ENCODE data around the gene RGS2.

RGS2 gene

DNA sequence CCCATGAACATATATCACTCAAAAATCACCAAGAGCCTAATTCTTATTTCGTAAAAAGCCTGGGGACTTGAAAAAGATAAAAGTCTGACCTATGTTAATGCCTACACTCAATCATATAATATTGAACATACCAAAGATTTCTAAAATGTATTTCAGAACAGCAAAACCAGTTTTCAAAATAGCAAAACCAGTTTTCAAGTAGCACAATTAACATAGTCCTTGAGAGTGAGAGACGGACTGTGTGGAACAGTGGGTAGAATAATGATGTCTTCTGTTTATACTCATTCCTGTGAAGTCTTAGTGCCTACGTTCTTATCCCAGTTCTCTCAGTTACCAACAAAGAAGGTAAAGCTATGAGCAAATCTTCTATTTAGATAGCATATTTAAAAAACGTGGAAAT is 22.3 kb upstream of the RGS2 start:
- TF ChIP-seq EZH2 (optimal IDR thresholded peaks at IDR 0.05; ENCODE audit: low read depth, low read length) (no peak), EZH2phosphoT487 (IDR thresholded peaks at IDR 0.05; ENCODE audit: low read length) (no peak)
- TF ChIP-seq, protein P1, sequence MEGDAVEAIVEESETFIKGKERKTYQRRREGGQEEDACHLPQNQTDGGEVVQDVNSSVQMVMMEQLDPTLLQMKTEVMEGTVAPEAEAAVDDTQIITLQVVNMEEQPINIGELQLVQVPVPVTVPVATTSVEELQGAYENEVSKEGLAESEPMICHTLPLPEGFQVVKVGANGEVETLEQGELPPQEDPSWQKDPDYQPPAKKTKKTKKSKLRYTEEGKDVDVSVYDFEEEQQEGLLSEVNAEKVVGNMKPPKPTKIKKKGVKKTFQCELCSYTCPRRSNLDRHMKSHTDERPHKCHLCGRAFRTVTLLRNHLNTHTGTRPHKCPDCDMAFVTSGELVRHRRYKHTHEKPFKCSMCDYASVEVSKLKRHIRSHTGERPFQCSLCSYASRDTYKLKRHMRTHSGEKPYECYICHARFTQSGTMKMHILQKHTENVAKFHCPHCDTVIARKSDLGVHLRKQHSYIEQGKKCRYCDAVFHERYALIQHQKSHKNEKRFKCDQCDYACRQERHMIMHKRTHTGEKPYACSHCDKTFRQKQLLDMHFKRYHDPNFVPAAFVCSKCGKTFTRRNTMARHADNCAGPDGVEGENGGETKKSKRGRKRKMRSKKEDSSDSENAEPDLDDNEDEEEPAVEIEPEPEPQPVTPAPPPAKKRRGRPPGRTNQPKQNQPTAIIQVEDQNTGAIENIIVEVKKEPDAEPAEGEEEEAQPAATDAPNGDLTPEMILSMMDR (IDR thresholded peaks at IDR 0.05; ENCODE audit: low read length) = no peak
- Histone ChIP-seq H3K4me3 (ENCODE audit: low read length) (no peak overlapping the region), H3F3A (ENCODE audit: insufficient read depth, low read length) (no peaks in the 10 kb centered on the region), H3K79me2 (ENCODE audit: low read length) (no peaks in the 10 kb centered on the region), H3K9ac (ENCODE audit: low read length) (no peak overlapping the region), H3K4me2 (ENCODE audit: low read depth, low read length) (no peak overlapping the region), H3K9me2 (replicated peaks; ENCODE audit: insufficient read depth, low read length) (no peaks in the 10 kb centered on the region), H3K27me3 (replicated peaks; ENCODE audit: insufficient read depth, low read length) (no peaks in the 10 kb centered on the region), H4K20me1 (ENCODE audit: insufficient read depth, low read length) (no peaks in the 10 kb centered on the region), H3K27ac (ENCODE audit: low read length) (no peak overlapping the region), H3K9me3 (replicated peaks; ENCODE audit: insufficient read depth, low read length) (no peaks in the 10 kb centered on the region), H2AFZ (ENCODE audit: low read length) (no peak overlapping the region), H3K4me1 (ENCODE audit: low read length) (no peaks in the 10 kb centered on the region), H3K36me3 (replicated peaks; ENCODE audit: insufficient read depth, low read length) (no peaks in the 10 kb centered on the region)
- DNase-seq = no peak

DNA sequence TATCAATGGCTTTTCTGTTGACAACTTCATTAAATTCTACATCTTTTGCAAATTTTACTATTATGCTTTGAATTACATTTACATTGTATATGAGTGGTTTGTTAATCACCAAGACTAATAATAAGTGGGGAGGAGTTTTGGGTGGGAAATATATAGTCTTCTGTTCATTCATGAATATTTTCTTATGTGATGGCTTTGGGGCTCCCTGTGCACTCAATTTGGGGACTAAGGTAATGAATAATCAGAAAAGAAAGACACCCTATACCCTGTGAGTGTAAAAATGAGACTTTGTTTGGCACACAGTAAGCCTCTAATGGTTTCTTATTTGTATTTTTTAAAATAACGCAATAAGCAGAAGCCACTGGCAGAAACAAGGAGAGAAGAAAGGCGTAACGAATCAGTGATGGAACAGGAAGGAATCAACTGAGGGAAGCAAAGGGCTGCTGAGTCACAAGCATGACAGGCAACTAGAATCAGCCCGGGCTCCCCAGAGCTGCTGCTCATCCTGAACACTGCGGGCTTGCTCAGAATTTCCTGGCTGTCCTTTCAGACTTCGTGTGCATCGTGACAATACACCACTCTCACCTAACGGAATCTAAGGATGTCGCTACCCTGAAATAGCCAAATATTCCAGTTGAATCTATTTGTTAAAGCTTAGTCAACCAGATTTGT is 20.8 kb upstream of the RGS2 start:
- H3K9me3 ChIP-seq (replicated peaks; ENCODE audit: insufficient read depth, low read length) = no peaks in the 10 kb centered on the region
- no peak for TF ChIP-seq EZH2phosphoT487 (IDR thresholded peaks at IDR 0.05; ENCODE audit: low read length)
- H3K79me2 ChIP-seq (ENCODE audit: low read length) = no peaks in the 10 kb centered on the region
- DNase-seq = no peak
- no peaks in the 10 kb centered on the region for H3F3A ChIP-seq (ENCODE audit: insufficient read depth, low read length)
- no peaks in the 10 kb centered on the region for H3K9me2 ChIP-seq (replicated peaks; ENCODE audit: insufficient read depth, low read length)
- H3K27me3 ChIP-seq (replicated peaks; ENCODE audit: insufficient read depth, low read length) = no peaks in the 10 kb centered on the region
- no peaks in the 10 kb centered on the region for H3K4me1 ChIP-seq (ENCODE audit: low read length)
- H3K36me3 ChIP-seq (replicated peaks; ENCODE audit: insufficient read depth, low read length) = no peaks in the 10 kb centered on the region
- H3K4me3 ChIP-seq (ENCODE audit: low read length) = no peak overlapping the region
- no peak overlapping the region for H3K27ac ChIP-seq (ENCODE audit: low read length)
- no peak overlapping the region for H3K9ac ChIP-seq (ENCODE audit: low read length)
- H2AFZ ChIP-seq (ENCODE audit: low read length) = no peak overlapping the region
- no peaks in the 10 kb centered on the region for H4K20me1 ChIP-seq (ENCODE audit: insufficient read depth, low read length)
- no peak overlapping the region for H3K4me2 ChIP-seq (ENCODE audit: low read depth, low read length)

DNA sequence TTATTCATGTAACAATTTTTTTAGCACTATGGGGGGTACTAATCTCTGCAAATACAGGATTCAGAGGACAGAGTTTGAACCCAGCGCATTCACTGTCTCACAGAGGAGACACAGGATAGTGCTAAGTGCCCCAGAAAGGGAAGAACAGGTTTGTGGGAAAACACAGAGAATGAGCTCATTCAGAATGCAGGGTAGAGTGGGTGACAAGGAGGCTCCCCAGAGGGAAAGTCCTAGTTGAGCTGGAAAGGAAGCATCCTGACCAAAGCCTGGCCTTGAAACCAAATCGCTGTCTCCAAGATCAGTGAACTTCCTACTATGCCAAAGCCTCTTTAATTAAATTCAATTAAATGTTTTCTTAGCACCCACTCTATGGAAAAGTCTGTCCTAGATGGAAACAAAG is 19.0 kb upstream of the RGS2 start:
- Histone ChIP-seq H3K4me3 (ENCODE audit: low read length) (no peak overlapping the region), H3F3A (ENCODE audit: insufficient read depth, low read length) (no peaks in the 10 kb centered on the region), H3K9me2 (replicated peaks; ENCODE audit: insufficient read depth, low read length) (no peaks in the 10 kb centered on the region), H3K27ac (ENCODE audit: low read length) (no peak overlapping the region), H3K4me2 (ENCODE audit: low read depth, low read length) (no peak overlapping the region), H3K27me3 (replicated peaks; ENCODE audit: insufficient read depth, low read length) (no peaks in the 10 kb centered on the region), H2AFZ (ENCODE audit: low read length) (no peak overlapping the region), H3K79me2 (ENCODE audit: low read length) (no peaks in the 10 kb centered on the region), H3K9ac (ENCODE audit: low read length) (no peak overlapping the region), H4K20me1 (ENCODE audit: insufficient read depth, low read length) (no peaks in the 10 kb centered on the region), H3K4me1 (ENCODE audit: low read length) (no peaks in the 10 kb centered on the region), H3K9me3 (replicated peaks; ENCODE audit: insufficient read depth, low read length) (no peaks in the 10 kb centered on the region), H3K36me3 (replicated peaks; ENCODE audit: insufficient read depth, low read length) (no peaks in the 10 kb centered on the region)
- no peak for TF ChIP-seq EZH2 (optimal IDR thresholded peaks at IDR 0.05; ENCODE audit: low read depth, low read length)
- no peak for TF ChIP-seq EZH2phosphoT487 (IDR thresholded peaks at IDR 0.05; ENCODE audit: low read length)
- TF ChIP-seq, protein P1 (IDR thresholded peaks at IDR 0.05; ENCODE audit: low read length) = no peak
- DNase-seq = no peak

DNA sequence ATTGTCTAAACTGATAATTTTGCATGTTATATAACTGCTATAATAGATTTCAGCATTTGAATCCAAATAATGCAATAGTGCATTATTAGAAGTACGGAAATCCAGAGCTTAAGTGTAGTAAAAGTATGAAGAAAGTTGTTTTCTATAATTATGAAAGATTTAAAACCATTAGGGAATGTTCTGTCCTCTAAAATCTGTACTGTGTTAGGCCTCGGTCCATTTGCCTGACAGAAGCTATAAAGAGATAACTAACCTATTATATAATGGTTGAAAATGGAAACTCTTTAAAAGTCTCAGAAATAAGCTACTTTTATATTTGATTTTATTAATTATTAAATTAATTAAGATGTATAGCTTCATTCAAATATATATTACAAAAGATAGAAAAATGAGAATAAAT is 16.2 kb upstream of the RGS2 start:
- TF ChIP-seq EZH2phosphoT487 (IDR thresholded peaks at IDR 0.05; ENCODE audit: low read length) (no peak), EZH2 (optimal IDR thresholded peaks at IDR 0.05; ENCODE audit: low read depth, low read length) (no peak)
- TF ChIP-seq, protein P1 (IDR thresholded peaks at IDR 0.05; ENCODE audit: low read length) = no peak
- H3K27me3 ChIP-seq (replicated peaks; ENCODE audit: insufficient read depth, low read length) = no peaks in the 10 kb centered on the region

More for the DNA sequence above, 16.2 kb upstream of the RGS2 start:
- Histone ChIP-seq H3F3A (ENCODE audit: insufficient read depth, low read length) (no peaks in the 10 kb centered on the region), H3K36me3 (replicated peaks; ENCODE audit: insufficient read depth, low read length) (no peaks in the 10 kb centered on the region), H3K9ac (ENCODE audit: low read length) (no peak overlapping the region), H3K4me1 (ENCODE audit: low read length) (no peaks in the 10 kb centered on the region), H3K4me3 (ENCODE audit: low read length) (no peak overlapping the region), H3K9me3 (replicated peaks; ENCODE audit: insufficient read depth, low read length) (no peaks in the 10 kb centered on the region), H3K79me2 (ENCODE audit: low read length) (no peaks in the 10 kb centered on the region), H3K4me2 (ENCODE audit: low read depth, low read length) (no peak overlapping the region), H4K20me1 (ENCODE audit: insufficient read depth, low read length) (no peaks in the 10 kb centered on the region), H3K9me2 (replicated peaks; ENCODE audit: insufficient read depth, low read length) (no peaks in the 10 kb centered on the region), H3K27ac (ENCODE audit: low read length) (no peak overlapping the region), H2AFZ (ENCODE audit: low read length) (no peak overlapping the region)
- DNase-seq = no peak
